SIG-M5 (cell line): Measurements from ENCODE around the gene ME3.
"Not testable (repeated sequence)": the region's sequence is repeated elsewhere in the genome, so short reads cannot be mapped to it uniquely, and the experiment has no call there.

Source experiments
- DNase-seq: peaks from one replicate; lab custom pipeline; 2025; lab: John Stamatoyannopoulos, UW

ME3 gene

DNA sequence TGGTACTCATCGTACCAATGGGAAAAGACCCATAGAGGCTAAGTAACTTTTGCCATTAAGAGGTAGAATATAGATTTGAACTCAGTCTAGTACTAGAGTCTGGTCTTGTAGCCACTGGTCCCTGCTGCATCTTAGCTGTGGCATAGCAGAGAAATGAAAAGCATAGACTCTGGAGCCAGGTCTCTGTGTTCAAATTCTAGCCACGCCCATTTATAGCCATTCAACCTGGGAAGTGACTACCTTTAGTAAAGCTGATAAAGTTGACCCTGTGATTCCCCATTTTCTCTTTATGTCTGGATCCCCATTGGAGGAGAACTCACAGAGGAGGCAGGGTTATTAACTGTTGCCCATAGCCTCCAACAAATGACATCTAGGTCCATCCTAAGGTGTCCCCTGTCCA is 113.6 kb downstream of the ME3 start:
- DNase-seq, result no peak

DNA sequence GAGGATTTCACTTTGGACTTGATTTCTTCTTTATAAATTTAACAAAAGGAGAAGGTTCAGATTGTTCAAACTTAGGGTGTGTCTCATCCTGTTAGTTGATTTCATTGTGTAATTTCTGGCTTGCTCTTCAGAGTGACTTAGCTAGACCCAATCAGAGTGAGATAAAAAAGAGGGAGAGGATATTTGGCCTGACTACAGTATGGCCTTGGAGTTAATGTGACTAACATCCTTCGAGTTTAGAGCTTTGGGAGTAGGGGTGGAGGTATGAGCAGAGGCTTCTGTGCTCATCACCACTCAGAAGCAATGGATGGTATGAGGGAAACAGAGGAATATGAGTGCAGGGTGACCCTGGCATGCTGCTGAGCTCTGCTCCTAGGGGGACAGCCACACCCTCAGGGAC is 114.2 kb downstream of the ME3 start:
- DNase-seq, result no peak

- no peak for DNase-seq
Measured at GRCh38 chr11:86555866-86556265, 116.5 kb downstream of the ME3 start.

- no peak for DNase-seq
Measured at GRCh38 chr11:86555401-86555800, 117.0 kb downstream of the ME3 start.

DNA sequence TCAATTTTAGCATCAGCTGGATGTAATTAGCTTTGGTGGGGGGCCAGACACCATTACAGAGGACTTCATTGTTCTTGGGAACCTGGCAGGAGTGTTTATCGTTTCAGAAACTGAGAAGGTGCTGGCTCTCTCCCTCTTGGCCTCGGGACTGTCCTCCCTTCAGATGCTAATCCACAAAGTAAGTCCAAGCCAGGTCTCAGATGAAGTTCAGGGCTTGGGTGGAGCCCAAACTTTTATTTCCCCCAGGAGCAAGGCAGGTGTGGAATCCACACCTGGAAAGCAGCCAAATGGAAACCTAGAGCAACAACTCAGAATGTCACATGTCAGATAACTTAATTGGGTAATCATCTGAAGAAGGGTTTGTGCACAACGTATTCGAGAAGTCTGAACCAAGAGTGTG is 119.2 kb downstream of the ME3 start:
- DNase-seq, result no peak

DNA sequence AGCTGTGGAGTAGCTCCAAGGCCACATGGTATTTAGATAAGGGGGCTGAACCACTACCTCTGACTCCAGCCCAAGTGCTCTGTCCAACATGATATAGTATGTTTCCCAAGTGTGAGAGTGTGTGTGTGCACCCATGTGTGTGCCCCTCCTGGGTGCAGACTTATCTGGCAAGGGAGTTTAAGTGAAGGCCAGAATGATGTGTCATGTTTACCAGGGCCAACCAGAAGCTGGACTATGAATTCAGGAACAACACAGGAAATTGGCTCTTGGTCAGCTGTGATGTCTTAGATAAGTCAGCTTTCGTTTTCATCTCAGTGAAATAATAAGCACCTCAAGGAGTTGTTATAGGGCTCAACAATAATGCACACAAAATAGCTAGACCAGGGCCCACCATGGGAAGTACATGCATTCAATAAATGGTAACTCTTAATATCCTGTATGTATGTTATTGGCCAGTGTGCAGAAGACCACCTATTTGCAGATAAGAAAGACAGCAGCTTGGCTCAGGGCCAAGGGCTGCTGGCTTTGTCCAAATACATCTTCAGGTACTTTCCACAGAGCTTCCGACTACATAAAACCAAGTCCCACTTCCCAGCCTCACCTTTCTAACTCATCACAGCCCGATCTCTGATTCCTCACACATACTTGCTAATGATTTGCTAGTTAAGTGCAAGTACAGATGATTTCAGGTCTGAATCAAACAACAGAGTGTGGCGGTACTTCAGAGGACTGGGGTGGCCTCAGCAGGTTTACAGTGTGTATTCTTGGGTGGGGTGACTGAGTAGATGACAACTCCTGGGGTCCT is 120.9 kb downstream of the ME3 start:
- no peak for DNase-seq

- DNase-seq, result no peak
Measured at GRCh38 chr11:86550757-86551156, 121.7 kb downstream of the ME3 start.

DNA sequence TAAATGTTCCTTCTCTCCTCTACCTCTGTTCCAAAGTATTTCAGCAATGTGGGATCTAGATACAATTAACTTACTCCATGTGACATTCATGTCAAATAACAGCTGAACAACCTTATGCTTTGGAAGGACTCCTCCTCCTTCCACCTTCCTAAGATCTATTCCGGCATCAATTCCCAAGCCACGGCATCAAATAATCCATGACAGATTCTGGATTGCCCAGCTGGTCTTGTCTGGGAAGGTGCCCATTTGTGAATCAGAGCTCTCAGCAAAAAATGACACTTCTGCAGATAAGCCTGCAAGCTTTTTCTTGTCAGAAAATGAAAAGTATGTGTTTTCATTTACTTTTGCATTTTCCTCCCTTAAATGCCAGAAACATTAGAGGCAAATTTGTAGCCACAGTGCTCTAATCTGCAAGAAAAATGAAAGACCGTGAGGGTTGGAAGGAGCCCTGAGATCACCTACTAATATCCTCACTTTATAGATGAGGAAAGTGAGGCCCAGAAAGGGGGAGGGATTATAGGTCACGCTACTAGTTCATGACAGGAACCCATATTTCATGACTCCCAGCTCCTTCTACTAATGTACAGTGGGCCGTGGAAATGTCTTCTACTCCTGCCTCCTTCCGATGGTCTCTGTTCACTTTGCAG is 124.0 kb downstream of the ME3 start:
- no peak for DNase-seq

GRCh38 chr11:86547727-86548126 is 124.7 kb downstream of the ME3 start:
- no peak for DNase-seq

DNA sequence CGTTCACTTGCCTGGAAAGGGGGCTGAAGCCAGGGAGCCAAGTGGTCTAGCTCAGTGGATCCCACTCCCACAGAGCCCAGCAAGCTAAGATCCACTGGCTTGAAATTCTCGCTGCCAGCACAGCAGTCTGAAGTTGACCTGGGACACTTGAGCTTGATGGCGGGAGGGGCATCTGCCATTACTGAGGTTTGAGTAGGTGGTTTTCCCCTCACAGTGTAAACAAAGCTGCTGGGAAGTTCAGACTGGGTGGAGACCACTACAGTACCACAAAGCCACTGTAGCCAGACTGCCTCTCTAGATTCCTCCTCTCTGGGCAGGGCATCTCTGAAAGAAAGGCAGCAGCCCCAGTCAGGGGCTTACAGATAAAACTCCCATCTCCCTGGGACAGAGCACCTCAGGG is 131.1 kb downstream of the ME3 start:
- not testable (repeated sequence) for DNase-seq

GRCh38 chr11:86538223-86538548 is 134.2 kb downstream of the ME3 start:
- DNase-seq, result no peak

DNA sequence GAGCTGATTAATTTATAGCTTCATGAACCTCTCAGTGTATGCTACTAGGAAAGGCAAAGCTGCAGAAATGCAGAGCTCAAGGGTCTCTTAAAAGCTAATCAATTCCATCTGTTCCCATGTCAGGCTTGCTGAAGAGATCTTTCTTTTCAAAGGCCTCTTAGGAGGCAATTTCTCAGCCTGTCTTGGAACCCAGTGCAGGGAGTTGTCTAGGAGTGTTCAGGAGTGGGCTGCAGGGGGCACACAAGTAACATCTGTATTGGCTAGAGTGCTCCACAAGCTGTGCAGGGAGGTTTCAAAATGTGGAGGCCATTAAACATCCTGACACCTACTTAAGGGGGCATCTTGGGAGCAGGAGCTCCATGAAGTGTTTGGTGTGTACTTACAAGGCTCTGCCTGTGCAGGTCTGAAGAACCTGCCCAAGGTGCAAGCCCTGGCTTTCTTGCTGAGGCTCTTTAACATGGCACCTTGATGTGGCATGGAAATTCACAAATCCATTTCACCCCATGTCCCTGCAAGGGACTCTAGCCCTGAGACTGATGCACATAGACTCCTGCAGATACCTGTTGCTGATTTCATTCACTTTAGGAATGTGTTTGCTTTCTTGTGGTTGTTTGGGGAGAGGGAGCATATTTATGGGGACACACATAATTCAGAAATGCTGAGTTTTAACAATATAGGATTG is 134.7 kb downstream of the ME3 start:
- no peak for DNase-seq

GRCh38 chr11:86535773-86536172 is 136.6 kb downstream of the ME3 start:
- no peak for DNase-seq

DNA sequence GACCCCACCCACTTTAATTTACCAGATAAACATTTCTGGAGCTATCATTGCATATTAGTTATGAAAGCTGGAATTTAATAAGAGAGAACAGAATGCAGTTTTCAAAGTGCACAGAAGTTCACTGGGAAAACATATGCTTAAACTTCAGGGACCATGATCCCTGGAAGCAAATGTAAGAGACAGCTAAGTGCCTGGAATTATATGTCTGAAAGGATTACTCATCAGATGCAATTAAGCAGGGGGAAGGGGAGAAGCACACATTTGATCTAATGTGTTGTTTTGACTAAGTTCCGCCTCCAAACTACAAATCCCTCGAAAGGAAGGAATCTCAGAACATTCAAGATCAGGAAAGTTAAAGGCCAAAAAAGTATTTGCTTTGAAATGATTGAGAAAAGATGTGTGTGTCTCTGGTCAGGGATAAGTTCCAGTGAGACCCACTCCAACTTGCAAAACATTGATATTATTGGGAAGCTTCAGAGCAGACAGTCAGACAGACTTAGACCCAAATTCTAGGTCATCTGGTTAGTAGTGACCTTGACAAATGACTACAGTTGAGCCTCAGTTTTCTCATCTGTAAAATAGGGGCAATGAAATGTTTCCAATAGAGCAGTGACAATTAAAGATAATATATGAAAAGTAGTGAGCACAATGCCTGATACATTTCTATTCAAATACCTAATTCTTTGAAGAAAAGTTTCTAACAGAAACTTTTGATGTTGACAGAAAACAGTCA is 147.6 kb downstream of the ME3 start:
- no peak for DNase-seq

DNA sequence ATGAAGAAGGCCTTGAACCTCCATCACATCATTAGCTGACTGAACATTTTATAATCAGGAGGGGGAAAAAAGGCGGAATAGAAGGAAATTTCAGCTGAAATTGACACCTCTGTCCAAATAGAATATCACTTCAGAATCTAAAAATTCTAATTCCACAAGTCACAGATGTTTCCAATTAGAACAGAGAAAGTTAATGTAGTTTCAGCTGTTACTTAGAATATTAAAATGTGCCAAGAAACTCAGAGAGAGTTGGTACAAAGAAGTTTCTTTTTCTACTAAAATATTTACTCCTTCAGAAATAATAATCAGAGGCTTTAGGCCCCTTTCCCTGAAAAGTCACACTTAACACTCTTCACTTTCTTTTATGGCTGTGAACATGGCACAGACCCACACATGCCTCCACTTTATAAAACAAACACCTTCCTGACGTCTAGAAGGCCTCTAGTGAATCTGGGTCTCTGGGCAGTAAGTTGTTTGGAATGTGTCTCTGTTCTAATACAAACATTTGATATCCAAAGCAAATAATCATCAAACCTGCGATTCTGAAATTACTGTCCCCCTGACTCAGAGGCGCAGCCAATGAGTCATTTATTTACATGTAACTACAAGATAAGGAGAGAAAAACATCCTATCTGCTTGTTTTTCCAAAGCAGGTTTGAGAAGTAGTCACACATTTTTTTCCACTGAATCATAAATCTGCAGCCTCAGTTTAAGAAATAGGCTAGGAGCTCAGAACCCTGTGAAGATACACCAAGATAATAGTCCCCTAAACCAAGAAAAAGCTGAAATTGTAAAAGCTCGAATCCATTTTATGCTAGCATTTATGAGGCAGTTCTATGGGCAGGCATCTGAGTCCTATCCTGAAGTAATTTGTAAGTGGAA is 148.4 kb downstream of the ME3 start:
- no peak for DNase-seq

DNA sequence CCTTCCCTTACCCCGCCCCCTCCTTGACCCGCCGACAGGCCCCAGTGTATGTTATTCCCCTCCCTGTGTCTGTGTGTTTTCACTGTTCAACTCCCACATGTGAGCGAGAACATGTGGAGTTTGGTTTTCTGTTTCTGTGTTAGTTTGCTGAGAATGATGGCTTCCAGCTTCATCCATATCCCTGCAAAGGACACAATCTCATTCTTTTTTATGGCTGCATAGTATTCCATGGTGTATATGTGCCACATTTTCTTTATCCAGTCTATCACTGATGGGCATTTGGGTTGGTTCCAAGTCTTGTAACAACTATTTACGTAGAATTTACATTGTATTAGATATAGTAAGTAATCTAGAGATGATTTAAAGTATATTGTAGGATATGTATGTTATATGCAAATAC is 149.9 kb downstream of the ME3 start:
- not testable (repeated sequence) for DNase-seq

- DNase-seq, result no peak
Measured at GRCh38 chr11:86519064-86519911, 153.1 kb downstream of the ME3 start.

DNA sequence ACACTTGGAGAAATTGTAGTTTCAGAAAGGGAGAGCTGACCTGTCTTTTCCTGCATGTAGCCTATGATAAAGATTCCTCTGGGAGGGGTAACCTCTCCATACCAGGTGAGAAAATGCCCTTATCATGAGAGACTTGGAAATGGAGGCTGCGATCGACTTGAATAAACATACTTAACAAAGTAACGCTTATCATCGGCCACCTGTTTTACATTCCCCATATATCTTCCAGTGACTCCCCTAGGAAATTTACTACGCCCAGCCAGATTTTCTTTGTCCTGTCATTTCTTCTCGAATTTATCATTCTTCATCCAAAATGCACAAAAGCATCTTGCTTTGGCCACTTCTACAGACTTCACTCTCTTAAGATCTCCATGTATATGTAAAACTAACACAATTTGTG is 154.2 kb downstream of the ME3 start:
- DNase-seq, result no peak

GRCh38 chr11:86517557-86517956 is 154.9 kb downstream of the ME3 start:
- no peak for DNase-seq

GRCh38 chr11:86515297-86516094 is 156.9 kb downstream of the ME3 start:
- DNase-seq, result no peak
